Duodenal mucosa (tissue), 2 donors: Measurements from ENCODE around the gene KCTD11.

ENCODE experiments used
- H3K27ac ChIP-seq: one replicate; pipeline ENCODE4 v1.7.0; 2013; ENCODE audit warnings: low read depth, low read length
- H3K27me3 ChIP-seq, 2 donors: one replicate each; pipeline ENCODE4 v1.7.0; 2013; ENCODE audit warnings: low read length in 2 of 2, control low read depth in 1 of 2; ENCODE audit not compliant: insufficient read depth in 2 of 2, control insufficient read depth in 1 of 2
- H3K36me3 ChIP-seq, 2 donors: one replicate each; pipeline ENCODE4 v1.7.0; 2013; ENCODE audit warnings: low read length in 2 of 2, control low read depth in 1 of 2; ENCODE audit not compliant: insufficient read depth in 2 of 2, control insufficient read depth in 1 of 2
- H3K4me1 ChIP-seq, 2 donors: one replicate each; pipeline ENCODE4 v1.7.0; 2013; ENCODE audit warnings: low read length in 2 of 2, control low read depth in 1 of 2; ENCODE audit not compliant: insufficient read depth in 2 of 2, control insufficient read depth in 1 of 2
- H3K4me3 ChIP-seq, 2 donors: one replicate each; pipeline ENCODE4 v1.7.0; 2013; ENCODE audit warnings: low read length in 2 of 2, low read depth in 1 of 2
- H3K9ac ChIP-seq, 2 donors: one replicate each; pipeline ENCODE4 v1.7.0; 2013; ENCODE audit warnings: low read length in 2 of 2, low read depth in 1 of 2
- H3K9me3 ChIP-seq, 2 donors: one replicate each; pipeline ENCODE4 v1.7.0; 2013; ENCODE audit warnings: low read length in 2 of 2, control low read depth in 1 of 2; ENCODE audit not compliant: control insufficient read depth in 1 of 2

Gene KCTD11

DNA sequence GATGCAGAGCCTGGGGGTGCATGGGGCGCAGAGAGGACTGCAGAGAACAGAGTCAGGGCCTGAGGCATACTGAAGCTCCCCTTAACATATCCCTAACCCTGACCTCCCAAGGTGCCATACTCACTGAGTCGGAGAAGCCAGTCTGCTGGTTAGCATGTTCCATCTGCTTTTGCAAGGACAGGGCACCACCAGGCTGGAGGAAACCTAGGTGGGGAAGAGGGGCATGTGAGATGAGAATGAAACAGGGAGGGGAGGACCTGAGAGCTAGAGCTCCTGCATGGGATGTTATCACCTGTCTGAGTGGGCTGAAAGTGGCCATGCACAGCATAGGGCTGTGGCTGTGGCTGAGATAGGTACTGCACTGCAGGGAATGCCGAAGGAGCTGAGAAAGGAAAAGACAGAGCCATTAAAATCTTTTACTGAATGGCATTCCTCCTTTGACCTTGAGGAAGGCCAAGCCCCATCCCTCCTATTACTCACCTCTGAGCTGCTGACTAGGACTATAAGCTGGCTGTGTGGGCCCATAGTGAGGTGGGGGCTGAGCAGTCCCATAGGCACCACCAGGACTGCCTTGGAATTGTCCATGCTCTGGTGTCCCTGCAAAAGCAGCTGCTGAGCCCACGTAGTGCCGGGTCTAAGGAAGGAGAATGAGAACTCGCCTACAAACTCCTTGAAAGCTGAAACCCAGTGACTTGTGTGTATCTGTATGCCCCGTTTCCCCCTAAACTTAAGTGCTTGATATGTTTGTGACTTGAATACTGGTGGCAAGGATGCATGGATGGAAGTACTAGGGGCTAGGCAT, 38.7 kb upstream of the KCTD11 start:
- no peaks in the 10 kb centered on the region for H3K27me3 ChIP-seq
- no peak overlapping the region for H3K4me3 ChIP-seq
- H3K27ac ChIP-seq = no peak overlapping the region
- H3K9me3 ChIP-seq = no peaks in the 10 kb centered on the region
- peaks cover 52 to 62% of the 10 kb centered on the region in 2 donors for H3K36me3 ChIP-seq
- H3K4me1 ChIP-seq = peaks cover 41 to 43% of the 10 kb centered on the region in 2 donors
- peak overlapping the region in 1 of 2 donors; percentile 21 for H3K9ac ChIP-seq

DNA sequence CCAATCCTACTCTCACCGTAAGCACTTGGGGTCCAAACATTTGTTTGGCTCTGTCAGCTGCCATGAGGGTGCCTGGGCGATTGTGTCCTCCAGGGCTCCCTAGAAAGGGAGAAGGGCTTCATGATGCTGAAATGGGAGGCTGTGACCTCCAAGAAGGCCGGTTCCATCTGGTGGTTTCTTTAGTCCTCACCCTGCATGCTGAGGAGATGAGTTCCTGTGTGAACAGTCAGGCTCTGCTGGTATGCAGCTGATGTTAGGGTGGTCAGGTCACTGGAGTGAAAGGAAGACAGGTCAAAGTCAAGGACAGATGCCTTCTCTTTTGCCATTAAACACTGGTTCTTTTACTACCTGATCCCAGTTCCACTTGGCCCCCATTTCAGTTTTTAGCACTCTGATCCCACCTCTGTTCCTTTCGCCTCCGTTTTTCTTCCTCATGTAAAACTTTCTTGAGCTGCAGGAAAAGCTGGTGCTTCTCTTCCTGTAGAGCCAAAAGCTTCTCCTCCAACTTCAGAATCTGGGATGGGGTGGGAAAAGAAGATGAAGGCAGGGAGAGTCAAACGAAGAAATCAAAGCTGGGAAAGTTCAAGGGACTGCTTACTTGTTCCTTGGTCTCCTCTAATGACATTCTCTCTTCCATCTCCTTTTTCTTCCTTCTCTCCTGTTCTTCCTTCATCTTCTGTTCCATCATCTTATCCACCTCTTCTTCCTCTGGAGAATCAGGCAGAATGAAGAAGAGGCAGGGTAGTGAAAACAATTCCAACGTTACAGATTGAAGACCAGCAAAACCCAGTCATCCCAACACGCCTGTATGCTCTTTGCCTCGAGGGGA, 37.9 kb upstream of the KCTD11 start:
- peak overlapping the region; percentile 87 to 90 for H3K9ac ChIP-seq
- no peaks in the 10 kb centered on the region for H3K9me3 ChIP-seq
- H3K4me3 ChIP-seq = peak overlapping the region; percentile 89 to 92
- peaks cover 37 to 44% of the 10 kb centered on the region in 2 donors for H3K4me1 ChIP-seq
- no peaks in the 10 kb centered on the region for H3K27me3 ChIP-seq
- H3K36me3 ChIP-seq = peaks cover 60 to 70% of the 10 kb centered on the region in 2 donors
- no peak overlapping the region for H3K27ac ChIP-seq

DNA sequence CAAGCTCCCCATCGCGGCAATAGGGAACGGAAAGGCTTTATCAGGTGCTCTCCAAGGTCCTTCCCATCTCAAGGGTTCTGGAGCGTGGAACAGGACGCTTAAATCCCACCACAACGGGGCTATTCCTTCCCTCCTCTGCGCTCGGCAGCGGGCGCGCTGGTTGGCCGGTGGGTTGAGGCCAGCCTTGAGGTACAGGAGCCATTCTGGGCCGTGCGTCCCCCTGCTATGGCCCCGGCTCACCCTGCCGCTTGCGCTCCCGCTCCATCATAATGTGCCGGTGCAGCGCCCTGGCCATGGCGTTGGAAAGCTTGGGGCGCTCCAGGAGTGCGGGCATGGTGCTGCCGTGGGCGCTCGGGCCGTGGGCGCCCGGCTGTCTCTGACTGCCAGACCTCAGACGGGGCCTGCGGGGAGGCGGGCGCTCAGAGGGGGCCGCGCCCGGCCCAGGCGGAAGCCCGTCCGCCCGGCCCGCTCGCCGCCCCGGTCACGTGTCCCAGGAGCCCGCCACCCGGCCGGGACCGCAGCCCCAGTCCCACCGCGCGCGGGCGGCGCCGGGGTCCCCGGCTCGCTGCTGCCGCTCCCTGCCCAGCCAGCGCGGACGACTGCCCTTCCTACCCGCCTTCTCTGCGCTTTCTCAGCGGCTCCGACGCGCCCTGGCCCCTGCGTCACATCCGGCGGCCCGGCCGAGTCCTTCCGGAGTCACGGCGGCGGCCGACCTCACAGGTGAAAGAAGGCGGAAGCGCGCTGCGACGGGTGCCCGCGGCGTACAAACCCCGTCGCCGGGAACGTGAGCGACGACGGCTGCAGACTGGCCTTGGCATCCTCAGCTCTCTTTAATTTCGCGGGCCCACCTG, 37.0 kb upstream of the KCTD11 start, which contains the start of gene GPS2:
Gene GPS2 (minus strand): TSS at position 642 of the 851 bp plus-strand sequence. CDS start 308 bp downstream, at position 334.
- Histone ChIP-seq H3K9me3 (no peaks in the 10 kb centered on the region), H3K9ac (peak within 1 kb of the TSS; percentile 87 to 90), H3K27ac (peak within 1 kb of the TSS; percentile 84), H3K36me3 (peaks cover 52 to 66% of the 10 kb centered on the region in 2 donors), H3K4me3 (peak within 1 kb of the TSS; percentile 89 to 92), H3K27me3 (no peaks in the 10 kb centered on the region), H3K4me1 (peaks cover 29 to 35% of the 10 kb centered on the region in 2 donors)

DNA sequence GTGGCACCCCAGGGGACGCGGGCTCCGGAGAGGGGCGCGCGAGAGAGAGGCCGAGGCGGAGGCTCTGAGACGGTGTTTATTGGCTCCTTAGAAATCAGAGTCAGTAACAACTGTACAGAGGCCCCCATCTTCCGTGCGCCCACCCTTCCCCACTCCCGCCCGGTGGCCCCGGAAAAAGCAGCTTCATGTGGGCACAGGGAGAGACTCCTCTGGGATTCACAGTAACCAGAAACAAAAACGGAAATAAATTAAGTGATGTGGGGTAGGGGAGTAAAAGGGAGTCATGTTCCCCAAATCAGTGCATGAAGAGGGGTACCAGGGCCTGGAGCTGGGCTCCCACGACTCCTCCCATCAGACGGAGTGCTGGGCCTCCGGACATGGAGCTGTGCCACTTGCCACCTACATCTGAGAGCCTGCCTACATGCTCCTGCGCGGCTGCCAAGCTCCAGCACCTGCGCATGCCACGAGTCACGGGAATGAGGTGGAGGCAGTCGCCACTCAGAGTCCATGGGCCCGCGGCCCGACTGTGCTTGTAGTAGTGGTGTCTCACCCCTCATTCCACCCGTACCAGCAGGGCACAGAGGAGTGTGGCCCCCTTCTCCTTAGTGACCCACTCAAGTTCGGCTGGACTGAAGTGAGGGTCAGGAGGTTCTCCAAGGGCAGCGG, 36.3 kb upstream of the KCTD11 start:
- H3K9me3 ChIP-seq = no peaks in the 10 kb centered on the region

DNA sequence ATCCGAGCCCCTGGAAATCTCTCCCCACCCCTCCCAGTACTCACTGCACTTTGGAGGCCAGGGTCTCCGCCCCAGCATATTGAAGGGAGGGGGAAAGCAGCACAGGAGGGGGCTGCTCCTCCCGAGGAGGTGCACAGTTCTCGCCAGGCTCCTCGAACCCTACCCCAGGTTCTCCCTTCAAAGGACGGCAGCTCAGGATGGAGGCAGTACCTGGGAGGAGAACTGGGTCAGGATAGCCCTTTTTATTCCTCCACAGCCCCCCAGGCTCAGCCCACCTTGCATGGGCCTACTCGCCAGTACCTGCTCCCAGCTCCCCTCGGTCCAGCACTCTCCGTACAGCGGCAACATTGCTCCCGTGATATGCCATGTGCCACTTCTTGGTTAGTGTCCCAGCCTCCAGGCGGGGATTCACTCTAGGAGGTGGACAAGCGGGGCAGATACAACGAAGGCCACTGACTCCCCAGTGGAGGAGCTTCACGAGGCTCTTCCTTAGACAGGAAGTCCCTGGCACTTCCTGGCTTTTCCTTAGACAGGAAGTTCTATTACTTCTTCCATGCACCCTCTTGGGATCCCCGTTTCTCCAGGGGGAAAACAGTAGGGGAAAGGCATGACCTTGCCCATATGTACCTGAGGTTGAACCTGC, 34.7 kb upstream of the KCTD11 start:
- Histone ChIP-seq H3K27ac (no peak overlapping the region), H3K27me3 (no peaks in the 10 kb centered on the region), H3K9ac (no peak overlapping the region), H3K4me1 (peaks cover 24 to 31% of the 10 kb centered on the region in 2 donors), H3K9me3 (no peaks in the 10 kb centered on the region), H3K4me3 (no peak overlapping the region), H3K36me3 (peaks cover 47 to 64% of the 10 kb centered on the region in 2 donors)

More for the DNA sequence above, 36.3 kb upstream of the KCTD11 start:
- peaks cover 49 to 65% of the 10 kb centered on the region in 2 donors for H3K36me3 ChIP-seq
- peak overlapping the region; percentile 80 to 92 for H3K4me3 ChIP-seq
- H3K27me3 ChIP-seq = no peaks in the 10 kb centered on the region
- peaks cover 24 to 31% of the 10 kb centered on the region in 2 donors for H3K4me1 ChIP-seq
- peak overlapping the region; percentile 76 to 90 for H3K9ac ChIP-seq
- H3K27ac ChIP-seq = peak overlapping the region; percentile 84

DNA sequence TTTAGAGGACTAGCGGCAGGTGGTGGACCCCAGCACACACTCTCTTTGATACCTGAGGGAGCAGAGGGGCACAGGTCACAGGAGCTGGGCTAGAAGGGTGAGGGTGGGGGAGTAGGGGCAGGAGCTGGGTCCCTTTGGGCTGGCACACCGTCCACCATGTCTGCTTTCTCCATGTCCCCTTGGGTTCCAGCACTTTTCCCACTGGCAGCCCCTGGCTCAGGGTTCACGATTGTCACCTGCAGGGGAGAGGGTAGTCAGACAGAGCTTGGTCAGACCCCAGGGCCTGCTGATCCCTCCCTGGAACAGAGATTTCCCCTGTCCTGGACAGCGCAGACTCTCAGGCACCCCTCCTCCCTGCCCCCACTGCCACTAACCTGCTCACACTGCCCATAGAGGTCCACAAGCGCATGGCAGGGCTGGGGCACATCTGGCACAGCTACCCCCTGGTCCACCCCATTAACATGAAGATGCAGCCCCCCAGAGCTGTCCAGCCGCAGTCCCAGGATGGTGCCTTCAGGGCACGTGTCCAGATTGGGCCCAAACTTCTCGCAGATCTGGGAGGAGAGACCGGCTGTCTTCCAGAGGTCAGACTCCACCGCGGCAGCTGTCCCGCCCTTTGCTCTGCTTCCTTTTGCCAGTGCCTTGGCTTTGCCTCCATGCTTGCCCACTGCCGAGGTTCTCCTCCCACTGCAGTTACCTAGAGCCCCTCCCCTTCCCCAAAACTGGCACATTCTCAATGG, 33.7 kb upstream of the KCTD11 start:
- Histone ChIP-seq H3K4me1 (peaks cover 19 to 31% of the 10 kb centered on the region in 2 donors), H3K4me3 (no peak overlapping the region), H3K27me3 (no peaks in the 10 kb centered on the region), H3K9me3 (no peaks in the 10 kb centered on the region), H3K36me3 (peaks cover 46 to 64% of the 10 kb centered on the region in 2 donors), H3K9ac (no peak overlapping the region), H3K27ac (no peak overlapping the region)

DNA sequence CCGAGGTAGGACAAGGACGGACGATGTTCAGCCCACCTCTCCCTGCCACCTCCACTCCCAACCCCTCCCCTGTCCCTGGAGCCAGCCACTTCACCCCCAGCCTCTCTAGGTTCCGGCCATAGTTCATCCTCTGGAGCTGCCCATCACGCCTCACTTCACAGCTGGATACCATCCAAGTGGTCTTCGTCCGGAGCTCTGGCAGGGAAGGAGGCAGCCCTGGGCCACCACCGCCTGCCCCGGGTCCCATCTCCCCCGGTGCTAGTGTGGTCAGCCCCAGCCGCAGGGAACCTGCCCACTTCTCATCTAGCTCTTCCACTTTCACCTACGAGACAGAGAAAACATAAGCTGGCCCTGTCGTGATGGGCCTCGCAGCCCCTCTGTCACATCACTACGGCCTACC, 30.5 kb upstream of the KCTD11 start:
- Histone ChIP-seq H3K9me3 (no peaks in the 10 kb centered on the region), H3K9ac (no peak overlapping the region), H3K4me1 (peaks cover 0 to 9% of the 10 kb centered on the region in 2 donors), H3K36me3 (peaks cover 49 to 83% of the 10 kb centered on the region in 2 donors), H3K27ac (no peak overlapping the region), H3K4me3 (no peak overlapping the region), H3K27me3 (no peaks in the 10 kb centered on the region)

DNA sequence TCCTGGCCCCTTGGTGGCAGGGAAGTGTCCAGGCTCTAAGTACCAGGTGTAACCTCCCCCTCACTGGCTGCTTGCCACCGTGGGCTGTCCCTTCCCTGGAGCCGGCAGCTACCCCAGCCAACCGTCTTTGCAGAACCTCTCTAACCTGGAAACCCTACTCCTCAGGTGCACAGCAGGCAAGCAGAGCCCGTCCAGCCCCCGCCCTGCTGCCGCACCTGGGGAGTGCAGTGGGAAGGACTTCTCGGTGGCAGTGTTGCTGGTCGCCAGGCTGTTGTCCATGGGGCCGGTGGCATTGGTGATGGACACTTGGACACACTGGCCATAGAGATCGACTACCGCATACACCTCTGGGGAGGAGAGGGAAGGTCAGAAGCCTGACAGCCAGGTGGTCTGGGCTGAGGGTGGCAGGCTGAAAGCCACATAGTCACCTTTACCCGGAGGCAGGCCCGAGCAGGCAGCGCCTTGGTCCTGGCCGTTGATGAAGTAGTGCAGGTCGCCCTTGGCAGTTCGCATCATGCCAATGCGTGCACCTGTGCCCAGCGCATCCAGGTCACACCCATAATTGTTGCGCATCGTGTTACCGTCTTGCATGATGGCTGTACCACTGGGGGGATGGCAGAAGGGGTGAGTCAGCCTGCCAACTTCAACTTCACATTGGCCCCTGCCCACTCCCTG, 29.3 kb upstream of the KCTD11 start:
- H3K27me3 ChIP-seq = no peaks in the 10 kb centered on the region
- no peak overlapping the region for H3K27ac ChIP-seq
- no peak overlapping the region for H3K9ac ChIP-seq
- H3K4me1 ChIP-seq = peaks cover 0 to 10% of the 10 kb centered on the region in 2 donors
- H3K9me3 ChIP-seq = no peaks in the 10 kb centered on the region
- peaks cover 47 to 75% of the 10 kb centered on the region in 2 donors for H3K36me3 ChIP-seq
- no peak overlapping the region for H3K4me3 ChIP-seq
